Measurements from ENCODE around the gene KIFAP3. TPM values are rescaled to one million over a fixed set of nuclear protein-coding genes. Genes with fewer than 3 reads are reported as not detected.

Gene KIFAP3
- total and polyA plus RNA-seq, 2 of the 8 experiments (the other 6 are each of a cell fraction or from before 2014, with no cell fraction given) = 1.3 to 3.2 TPM

DNA sequence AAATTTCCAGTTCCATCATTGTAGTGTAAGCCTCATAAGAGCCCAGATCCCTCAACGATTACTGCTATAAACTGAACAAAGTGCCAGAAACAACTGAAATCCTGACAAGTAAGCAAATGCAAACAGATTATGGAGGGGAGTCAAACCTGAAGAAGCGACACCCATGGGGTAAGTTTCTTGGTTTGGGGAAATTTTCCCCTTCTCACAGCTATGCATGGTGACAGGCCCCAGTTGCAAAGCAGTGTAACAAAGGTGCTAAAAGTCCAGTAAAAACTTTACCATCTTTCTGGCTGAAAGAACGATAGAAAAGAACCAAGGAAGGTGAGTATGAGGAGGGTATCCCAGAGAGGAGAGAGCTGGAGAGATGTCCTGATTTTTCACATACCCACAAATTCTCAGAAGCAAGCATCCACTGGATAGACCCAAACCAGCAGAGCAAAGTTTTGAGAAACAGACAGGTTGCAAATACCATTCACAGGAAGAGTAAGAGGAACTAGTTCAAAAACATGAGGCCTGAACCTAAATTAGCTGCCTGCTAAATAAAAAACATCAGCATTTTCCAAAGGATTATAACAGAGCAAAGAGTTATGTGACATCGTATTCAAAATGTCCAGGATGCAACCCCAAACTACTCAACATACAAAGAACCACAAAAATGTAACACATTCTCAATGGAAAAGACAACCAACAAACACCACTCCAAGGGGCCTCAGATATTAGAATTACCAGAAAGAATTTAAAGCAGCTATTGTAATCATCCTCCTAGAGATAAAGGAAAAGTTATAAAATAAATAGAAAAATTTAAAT lies 195.3 kb downstream of the KIFAP3 start:
- Histone ChIP-seq H3K4me3 (ENCODE audit: extremely low read depth in 1 of 4, insufficient read depth in 2 of 4, low read depth in 3 of 4, low read length in 4 of 4) (no peak overlapping the region), H2BK120ac (replicated peaks; ENCODE audit: low read depth, low read length) (no peak overlapping the region), H3K23ac (ENCODE audit: insufficient read length) (no peak overlapping the region), H3K4me1 (replicated peaks in 1 of 4; ENCODE audit: control insufficient read depth in 3 of 4, insufficient read depth in 4 of 4, low read length in 3 of 4) (no peaks in the 10 kb centered on the region), H4K91ac (replicated peaks; ENCODE audit: insufficient read length, low read length) (no peak overlapping the region), H4K8ac (ENCODE audit: extremely low read depth, insufficient read depth, low read length) (no peak overlapping the region), H3K9me3 (ENCODE audit: insufficient read depth in 2 of 2, low read depth in 1 of 2, low read length in 1 of 2) (peaks cover 0 to 7% of the 10 kb centered on the region in 2 experiments; a peak in 1 of 4 replicates), H4K20me1 (replicated peaks in 1 of 2; ENCODE audit: control insufficient read depth in 1 of 2, insufficient read depth in 2 of 2, low read length in 2 of 2) (no peaks in the 10 kb centered on the region), H2BK12ac (ENCODE audit: low read depth, low read length) (no peak overlapping the region), H3K23me2 (ENCODE audit: low read depth, low read length) (no peaks in the 10 kb centered on the region; the same call in 1 of the 2 replicates), H3K79me2 (ENCODE audit: control insufficient read depth in 1 of 2, insufficient read depth in 2 of 2, low read length in 2 of 2) (0 out of 4 replicates have a peak, but pooled peaks cover 0 to 4% of the 10 kb centered on the region in 2 experiments), H3K4ac (replicated peaks; ENCODE audit: insufficient read length, low read depth, low read length) (no peak overlapping the region), H4K5ac (ENCODE audit: insufficient read length, low read depth, low read length) (no peak overlapping the region), H2BK5ac (ENCODE audit: low read depth, low read length) (no peak overlapping the region), H3K27ac (ENCODE audit: low read depth, low read length) (no peak overlapping the region), H2BK20ac (ENCODE audit: low read length) (no peak overlapping the region), H3K14ac (ENCODE audit: insufficient read length) (no peak overlapping the region), H3K36me3 (ENCODE audit: control insufficient read depth in 2 of 4, insufficient read depth in 4 of 4, low read length in 3 of 4) (peaks cover 0 to 18% (median 10%) of the 10 kb centered on the region in 4 experiments; a peak in 5 of 8 replicates), H3K56ac (replicated peaks; ENCODE audit: insufficient read length, low read depth, low read length) (no peak overlapping the region), H2AK5ac (ENCODE audit: low read depth, low read length) (no peak overlapping the region), H3K79me1 (ENCODE audit: low read depth, low read length) (no peaks in the 10 kb centered on the region), H3K18ac (ENCODE audit: extremely low read depth, low read length) (no peak overlapping the region), H2AFZ (ENCODE audit: low read length) (no peak overlapping the region), H2BK15ac (ENCODE audit: low read length) (no peak overlapping the region), H3K27me3 (replicated peaks in 1 of 4; ENCODE audit: control insufficient read depth in 3 of 4, extremely low read depth in 1 of 4, insufficient read depth in 3 of 4, low read length in 3 of 4) (no peaks in the 10 kb centered on the region), H3K9ac (replicated peaks in 1 of 4; ENCODE audit: extremely low read depth in 1 of 4, low read depth in 3 of 4, low read length in 3 of 4) (no peak overlapping the region), H3K4me2 (ENCODE audit: insufficient read depth in 1 of 2, low read depth in 2 of 2, low read length in 2 of 2) (no peak overlapping the region)
- POLR2A ChIA-PET (ENCODE audit: partially characterized antibody) = no interaction called here
- CTCF ChIA-PET (ENCODE audit: partially characterized antibody) = interaction anchor here (0.6 to 1.5 kb wide), 2 partner anchors 9 to 347 kb away, joined by 3 to 5 read pairs; no protein-coding TSS in a partner anchor
- no peak for TF ChIP-seq ASH2L (IDR thresholded peaks at IDR 0.05; ENCODE audit: low read length)
- no peak for TF ChIP-seq RXRA (IDR thresholded peaks at IDR 0.05; ENCODE audit: insufficient read depth, low read depth, low read length)
- TF ChIP-seq SUZ12 (IDR thresholded peaks at IDR 0.05; ENCODE audit: low read length) = no peak
- TF ChIP-seq TAF1 (IDR thresholded peaks at IDR 0.05; ENCODE audit: low read depth, low read length) = no peak
- no peak for TF ChIP-seq TBP (IDR thresholded peaks at IDR 0.05; ENCODE audit: low read depth, low read length)
- no peak for TF ChIP-seq SP1 (IDR thresholded peaks at IDR 0.05; ENCODE audit: low read depth, low read length)
- TF ChIP-seq, protein P1, sequence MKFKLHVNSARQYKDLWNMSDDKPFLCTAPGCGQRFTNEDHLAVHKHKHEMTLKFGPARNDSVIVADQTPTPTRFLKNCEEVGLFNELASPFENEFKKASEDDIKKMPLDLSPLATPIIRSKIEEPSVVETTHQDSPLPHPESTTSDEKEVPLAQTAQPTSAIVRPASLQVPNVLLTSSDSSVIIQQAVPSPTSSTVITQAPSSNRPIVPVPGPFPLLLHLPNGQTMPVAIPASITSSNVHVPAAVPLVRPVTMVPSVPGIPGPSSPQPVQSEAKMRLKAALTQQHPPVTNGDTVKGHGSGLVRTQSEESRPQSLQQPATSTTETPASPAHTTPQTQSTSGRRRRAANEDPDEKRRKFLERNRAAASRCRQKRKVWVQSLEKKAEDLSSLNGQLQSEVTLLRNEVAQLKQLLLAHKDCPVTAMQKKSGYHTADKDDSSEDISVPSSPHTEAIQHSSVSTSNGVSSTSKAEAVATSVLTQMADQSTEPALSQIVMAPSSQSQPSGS (IDR thresholded peaks at IDR 0.05; ENCODE audit: low read length) = no peak
- TF ChIP-seq RAD21 (IDR thresholded peaks at IDR 0.05 in 1 of 2, conservative IDR thresholded peaks at IDR 0.05 in 1 of 2; ENCODE audit: low read depth in 2 of 2, low read length in 2 of 2) = no peak
- no peak for TF ChIP-seq BRCA1 (IDR thresholded peaks at IDR 0.05; ENCODE audit: low read depth, low read length)
- no peak for TF ChIP-seq TAF7 (optimal IDR thresholded peaks at IDR 0.05; ENCODE audit: borderline replicate concordance, low read depth, low read length)
- WGBS, 2 experiments (ENCODE audit: extremely low coverage in 1 of 2, insufficient coverage in 1 of 2, insufficient read length in 1 of 2, insufficient replicate concordance in 2 of 2, low coverage in 1 of 2, low lambda C conversion rate in 2 of 2, missing lambda C conversion rate in 1 of 2) = 90% methylated on average over 4 of the region's 4 CpGs; no CpG with 5 or more reads in 1 of the 2 experiments
- FAIRE-seq = no peak
- DNase-seq (ENCODE audit: low read depth in 1 of 2, low spot score in 2 of 2) = no peak

Data from H1 (cell line).